ENCODE measurements around the gene FUZ. TPM values are rescaled to one million over a fixed set of nuclear protein-coding genes. Genes with fewer than 3 reads are reported as not detected.

The FUZ gene
- total RNA-seq, 1 experiment from 2014 or later, result 19.0 TPM

- no TSS peak for BruUV-seq (replicated peaks)
- Mint-ChIP-seq H3K36me3 (ENCODE audit: insufficient read depth, unreplicated experiment) (peaks cover 65% of the 10 kb centered on the region), H3K27ac (ENCODE audit: low read depth, unreplicated experiment) (peak overlapping the region; percentile 16), H3K4me1 (ENCODE audit: insufficient read depth, unreplicated experiment) (peaks cover 7% of the 10 kb centered on the region), H3K9me3 (ENCODE audit: unreplicated experiment) (no peaks in the 10 kb centered on the region), H3K4me3 (ENCODE audit: unreplicated experiment) (no peak overlapping the region), H3K27me3 (ENCODE audit: insufficient read depth, unreplicated experiment) (no peaks in the 10 kb centered on the region)
- peak; percentile 21 for DNase-seq (ENCODE audit: unreplicated experiment)
- intact Hi-C loops (cut with micrococcal nuclease), result no loop called here
- ChIA-PET CTCF (no interaction called here), POLR2A (interaction anchor here (0.7 to 1.2 kb wide), 2 partner anchors 20 to 83 kb away, joined by 3 to 5 read pairs; partner anchors contain the start of gene AP2A1)
- TF ChIP-seq CTCF (IDR thresholded peaks at IDR 0.05; ENCODE audit: unreplicated experiment), result no peak
Measured at GRCh38 chr19:49786376-49786820, 26.7 kb downstream of the FUZ start.

GRCh38 chr19:49782515-49782914, 30.6 kb downstream of the FUZ start:
- no peak for DNase-seq (ENCODE audit: unreplicated experiment)
- Mint-ChIP-seq H3K9me3 (ENCODE audit: unreplicated experiment) (no peaks in the 10 kb centered on the region), H3K27me3 (ENCODE audit: insufficient read depth, unreplicated experiment) (no peaks in the 10 kb centered on the region), H3K4me3 (ENCODE audit: unreplicated experiment) (no peak overlapping the region), H3K4me1 (ENCODE audit: insufficient read depth, unreplicated experiment) (peaks cover 7% of the 10 kb centered on the region), H3K27ac (ENCODE audit: low read depth, unreplicated experiment) (no peak overlapping the region), H3K36me3 (ENCODE audit: insufficient read depth, unreplicated experiment) (peaks cover 55% of the 10 kb centered on the region)
- TF ChIP-seq CTCF (IDR thresholded peaks at IDR 0.05; ENCODE audit: unreplicated experiment), result no peak
- CTCF ChIA-PET, result interaction anchor here (1.1 kb wide), 1 partner anchor 102 kb away, joined by 3 read pairs; no protein-coding TSS in a partner anchor
- intact Hi-C loops (cut with micrococcal nuclease), result no loop called here
- POLR2A ChIA-PET, result interaction anchor here (0.6 kb wide), 1 partner anchor 36 kb away, joined by 3 read pairs; no protein-coding TSS in a partner anchor
- BruUV-seq (replicated peaks), result TSS peak; percentile 12

GRCh38 chr19:49781394-49781793, 31.7 kb downstream of the FUZ start:
- no peak for TF ChIP-seq CTCF (IDR thresholded peaks at IDR 0.05; ENCODE audit: unreplicated experiment)
- peaks cover 3% of the 10 kb centered on the region for H3K4me1 Mint-ChIP-seq (ENCODE audit: insufficient read depth, unreplicated experiment)
- ChIA-PET POLR2A (no interaction called here), CTCF (no interaction called here)
- no peak overlapping the region for H3K27ac Mint-ChIP-seq (ENCODE audit: low read depth, unreplicated experiment)
- intact Hi-C loops (cut with micrococcal nuclease), result no loop called here
- BruUV-seq (replicated peaks), result no TSS peak
- H3K27me3 Mint-ChIP-seq (ENCODE audit: insufficient read depth, unreplicated experiment), result no peaks in the 10 kb centered on the region
- H3K9me3 Mint-ChIP-seq (ENCODE audit: unreplicated experiment), result no peaks in the 10 kb centered on the region
- peaks cover 49% of the 10 kb centered on the region for H3K36me3 Mint-ChIP-seq (ENCODE audit: insufficient read depth, unreplicated experiment)
- H3K4me3 Mint-ChIP-seq (ENCODE audit: unreplicated experiment), result no peak overlapping the region
- no peak for DNase-seq (ENCODE audit: unreplicated experiment)

- BruUV-seq (replicated peaks), result no TSS peak
- no peak for TF ChIP-seq CTCF (IDR thresholded peaks at IDR 0.05; ENCODE audit: unreplicated experiment)
- ChIA-PET CTCF (no interaction called here), POLR2A (no interaction called here)
- Mint-ChIP-seq H3K4me1 (ENCODE audit: insufficient read depth, unreplicated experiment) (no peaks in the 10 kb centered on the region), H3K9me3 (ENCODE audit: unreplicated experiment) (no peaks in the 10 kb centered on the region), H3K27me3 (ENCODE audit: insufficient read depth, unreplicated experiment) (no peaks in the 10 kb centered on the region), H3K4me3 (ENCODE audit: unreplicated experiment) (no peak overlapping the region), H3K36me3 (ENCODE audit: insufficient read depth, unreplicated experiment) (peaks cover 44% of the 10 kb centered on the region), H3K27ac (ENCODE audit: low read depth, unreplicated experiment) (no peak overlapping the region)
- no peak for DNase-seq (ENCODE audit: unreplicated experiment)
- intact Hi-C loops (cut with micrococcal nuclease), result no loop called here
Measured at GRCh38 chr19:49780861-49781260, 32.2 kb downstream of the FUZ start.

Data from MCF 10A (cell line).